Cortex of kidney (tissue), 1 donor: ENCODE measurements around the gene RAB9B.
"Not testable (repeated sequence)": the region's sequence is repeated elsewhere in the genome, so short reads cannot be mapped to it uniquely, and the experiment has no call there.

Source experiments
- DNase-seq: peaks from one replicate; lab custom pipeline; 2025; lab: John Stamatoyannopoulos, UW

The RAB9B gene, protein sequence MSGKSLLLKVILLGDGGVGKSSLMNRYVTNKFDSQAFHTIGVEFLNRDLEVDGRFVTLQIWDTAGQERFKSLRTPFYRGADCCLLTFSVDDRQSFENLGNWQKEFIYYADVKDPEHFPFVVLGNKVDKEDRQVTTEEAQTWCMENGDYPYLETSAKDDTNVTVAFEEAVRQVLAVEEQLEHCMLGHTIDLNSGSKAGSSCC

DNA sequence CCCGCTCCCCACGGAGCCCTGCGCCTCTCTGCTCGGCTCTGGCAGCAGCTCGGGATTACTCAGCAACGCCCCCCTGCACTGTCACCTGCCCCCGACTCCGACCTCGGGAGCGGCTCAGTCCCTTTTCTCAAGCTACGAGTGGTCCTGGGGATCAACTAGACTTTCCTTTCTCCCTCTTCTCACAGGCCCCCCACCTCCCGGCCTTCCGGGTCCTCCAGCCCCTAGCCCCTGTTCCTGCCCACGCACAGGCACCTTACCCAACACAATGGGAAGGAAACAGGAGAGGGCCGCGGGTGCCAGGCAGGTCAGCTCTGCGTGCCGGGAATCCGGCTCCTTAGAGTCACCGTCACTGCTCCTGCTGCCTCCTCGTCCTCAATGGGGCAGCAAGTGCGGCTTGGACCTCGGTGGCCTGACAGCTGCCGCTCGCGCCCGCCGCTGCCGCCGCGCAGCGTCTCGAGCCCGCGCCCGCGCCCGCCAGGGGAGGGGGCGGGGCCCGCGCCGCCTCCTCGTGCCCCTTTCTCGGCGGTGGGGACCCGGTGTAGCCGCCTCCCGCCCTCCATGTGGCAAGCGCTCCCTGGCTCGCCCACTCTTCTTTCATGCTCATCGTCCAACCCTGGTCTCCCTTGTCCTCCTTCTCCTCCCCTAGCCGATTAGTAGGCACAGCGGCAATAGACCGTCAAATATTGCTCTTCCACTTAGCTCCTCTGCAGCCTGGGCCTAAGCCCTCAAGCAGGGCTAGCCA, at the start of gene RAB9B:
Gene RAB9B, minus strand, starts transcription at position 455 of the 742 bp plus-strand sequence. CDS start 6,473 bp downstream, outside the sequence.
- peak; percentile 8 for DNase-seq

DNA sequence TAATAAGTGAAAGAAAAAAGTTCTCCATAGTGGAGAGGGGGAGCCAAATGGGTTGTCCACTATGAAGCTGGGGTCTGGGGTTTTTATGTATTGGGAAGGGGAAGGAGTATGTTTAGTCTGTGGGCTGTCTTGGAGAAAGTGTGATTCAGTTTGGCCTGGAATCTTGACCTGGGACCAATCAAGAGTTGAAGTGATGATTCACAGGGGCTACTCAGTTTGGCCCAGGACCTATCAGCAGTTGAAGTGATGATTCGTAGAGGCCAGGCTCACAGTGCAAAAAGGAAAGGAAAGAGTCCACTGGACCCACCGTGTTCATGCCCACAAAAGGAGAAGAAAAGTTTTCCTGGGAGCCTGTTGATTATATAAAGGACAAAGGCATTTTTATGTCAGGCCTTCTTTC, 47.3 kb upstream of the RAB9B start:
- DNase-seq, result no peak

DNA sequence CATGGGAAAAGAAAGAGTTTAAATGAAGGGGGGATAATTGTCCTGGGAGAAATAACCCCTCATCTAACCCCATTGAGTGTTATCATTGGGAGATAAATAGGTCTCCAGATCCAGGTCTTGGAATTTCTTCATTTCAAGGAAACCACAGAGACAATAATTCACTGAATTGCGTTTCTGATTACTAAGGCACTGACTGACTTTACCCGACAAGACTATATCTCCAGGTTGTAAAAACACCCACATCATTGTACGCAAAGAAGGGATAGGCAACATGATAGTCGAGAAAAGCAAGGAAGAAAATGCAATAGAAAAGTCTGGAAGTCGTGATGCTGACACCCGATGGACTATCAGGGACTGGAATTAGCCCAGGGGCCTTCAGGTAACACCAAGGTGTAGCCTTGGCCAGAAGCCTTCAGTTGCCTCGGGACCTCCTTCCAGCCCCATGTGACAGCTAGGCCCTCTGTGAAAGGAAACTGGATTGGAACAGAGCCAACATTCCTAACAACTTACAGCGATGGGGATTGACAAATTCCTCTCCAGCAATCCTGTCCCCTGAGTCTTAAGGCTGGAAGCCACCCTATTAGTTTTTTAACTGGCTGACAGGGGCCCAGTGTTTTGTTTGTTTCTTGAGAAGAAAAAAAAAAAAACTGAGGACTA, 46.5 kb upstream of the RAB9B start:
- DNase-seq, result no peak

DNA sequence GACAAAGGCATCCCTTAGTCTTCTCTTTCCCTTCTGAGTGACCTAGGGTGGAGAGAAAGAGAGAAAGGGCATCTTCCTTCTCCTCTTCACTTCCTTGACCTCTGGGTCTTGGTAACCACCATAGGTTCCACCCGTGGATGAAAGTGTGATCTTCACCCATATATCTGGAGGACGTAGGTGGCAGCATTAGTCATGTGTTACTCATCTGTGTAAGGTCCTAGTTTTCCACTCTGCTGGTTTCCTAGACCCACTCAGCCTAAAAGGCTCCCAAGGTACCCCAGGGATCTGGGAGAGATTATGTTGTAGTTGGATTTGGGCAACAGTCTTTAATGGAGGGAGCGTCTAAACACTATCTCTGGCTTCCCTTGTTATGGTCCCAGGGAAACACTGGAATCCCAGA, 45.5 kb upstream of the RAB9B start:
- DNase-seq, result no peak

- DNase-seq, result no peak
Observed at GRCh38 chrX:103864886-103865534, 33.0 kb upstream of the RAB9B start.

DNA sequence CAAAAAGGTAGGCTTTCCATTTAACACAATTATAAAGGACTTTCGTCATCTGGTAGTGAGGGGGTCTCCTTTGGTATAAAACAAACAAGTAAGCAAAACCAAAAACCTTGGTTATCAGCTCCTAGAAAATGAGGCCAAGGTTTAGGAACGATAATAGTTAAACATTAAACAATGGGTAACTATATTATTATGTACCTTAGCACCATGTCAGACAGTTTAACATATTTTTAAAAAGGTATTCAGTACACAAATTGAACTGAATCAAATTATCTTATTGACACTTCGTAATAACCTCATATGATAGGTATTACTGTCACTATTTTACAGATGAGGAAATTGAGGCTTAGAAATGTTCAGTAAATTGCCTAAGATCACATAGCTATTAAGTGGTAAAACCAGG, 32.1 kb upstream of the RAB9B start:
- no peak for DNase-seq

DNA sequence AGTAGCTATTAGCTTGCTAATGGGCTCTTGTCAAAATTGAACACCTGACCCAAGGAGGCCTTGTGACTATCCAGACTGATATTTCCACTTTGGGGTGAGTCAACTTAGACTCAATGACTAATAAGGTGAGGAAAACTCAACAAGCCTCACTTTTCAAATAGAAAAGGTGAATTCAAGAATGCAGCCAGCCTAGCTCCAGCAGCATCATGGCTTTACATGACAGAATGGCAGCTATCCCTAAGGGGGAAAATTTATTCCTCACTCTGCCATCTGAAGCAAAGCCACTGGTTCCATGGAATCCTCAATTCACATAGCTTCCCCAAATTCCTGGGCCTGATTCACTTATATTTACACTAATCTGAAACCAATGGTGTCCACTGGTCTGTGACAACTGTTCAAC, 29.1 kb upstream of the RAB9B start:
- DNase-seq, result no peak

DNA sequence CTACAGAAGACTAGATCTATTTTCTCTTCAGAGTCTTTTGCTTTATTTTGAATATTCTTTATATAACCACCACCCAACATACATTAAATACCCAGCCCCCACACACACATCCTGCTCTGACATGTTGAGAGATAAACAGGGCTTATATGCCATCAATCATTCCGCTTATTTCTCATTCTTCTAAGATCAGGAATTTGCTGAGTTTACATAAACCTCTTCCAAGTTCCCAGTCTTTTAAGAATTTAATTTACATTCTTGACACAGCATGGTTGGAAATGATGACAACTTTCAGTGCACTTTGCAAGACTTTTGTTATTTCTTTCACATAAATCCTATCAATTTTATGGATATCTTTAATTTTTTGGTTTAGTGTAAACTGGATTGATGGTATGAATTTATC, 17.5 kb upstream of the RAB9B start:
- no peak for DNase-seq

DNA sequence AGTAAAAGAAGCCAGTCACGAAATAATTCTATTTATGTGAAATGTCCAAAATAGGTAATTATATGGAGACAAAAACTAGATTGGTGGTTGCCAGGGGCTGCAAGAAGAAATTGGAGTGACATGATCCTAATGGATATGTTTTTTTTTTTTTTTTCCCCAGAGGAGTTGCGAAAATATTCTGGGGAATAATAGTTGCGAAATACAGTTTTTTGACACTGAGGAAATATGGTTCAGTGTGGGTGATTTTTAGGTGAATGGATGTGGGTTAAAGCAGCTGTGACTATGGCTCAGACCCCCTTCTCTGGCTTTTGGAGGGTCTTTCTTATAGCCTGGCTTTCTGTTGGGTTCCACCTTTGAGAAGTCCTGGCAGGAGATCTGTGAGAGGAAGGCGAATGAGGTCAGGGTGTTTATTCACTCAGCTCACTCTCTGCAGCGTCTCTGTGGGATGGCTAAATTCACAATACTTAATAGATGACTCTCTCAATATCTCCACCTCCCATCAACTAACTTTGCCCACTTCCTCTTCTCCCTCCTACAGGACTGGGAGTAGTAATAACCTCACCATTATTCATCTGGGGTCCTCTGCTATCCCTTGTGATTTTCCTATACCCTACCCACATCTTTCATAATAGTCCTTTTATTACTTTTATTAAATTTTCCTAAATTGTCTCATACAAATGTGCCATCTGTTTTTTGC, 15.3 kb upstream of the RAB9B start:
- no peak for DNase-seq

GRCh38 chrX:103846386-103846785, 14.3 kb upstream of the RAB9B start:
- no peak for DNase-seq

- no peak for DNase-seq
Observed at GRCh38 chrX:103845165-103845653, 13.2 kb upstream of the RAB9B start.

DNA sequence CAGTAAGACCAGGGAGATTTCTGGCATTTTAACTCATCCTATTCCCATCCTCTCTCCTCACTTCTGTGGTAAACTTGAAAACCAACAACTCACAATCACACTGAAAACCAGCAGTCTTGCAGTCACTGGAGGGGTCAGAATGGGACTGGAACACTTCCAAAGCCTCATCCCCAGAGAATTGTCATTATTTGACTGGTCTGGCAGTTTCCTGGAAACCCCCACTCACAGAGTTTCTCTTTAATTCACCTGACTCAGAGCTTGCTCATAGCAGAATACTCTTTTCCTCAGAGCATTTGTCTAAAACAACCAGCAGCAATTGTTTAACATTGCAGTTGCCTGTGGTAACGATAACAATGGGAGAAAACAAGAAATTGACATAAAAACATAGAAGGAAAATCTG, 7.3 kb upstream of the RAB9B start:
- no peak for DNase-seq

- no peak for DNase-seq
Observed at GRCh38 chrX:103831342-103831802, 685 bp downstream of the RAB9B start.

DNA sequence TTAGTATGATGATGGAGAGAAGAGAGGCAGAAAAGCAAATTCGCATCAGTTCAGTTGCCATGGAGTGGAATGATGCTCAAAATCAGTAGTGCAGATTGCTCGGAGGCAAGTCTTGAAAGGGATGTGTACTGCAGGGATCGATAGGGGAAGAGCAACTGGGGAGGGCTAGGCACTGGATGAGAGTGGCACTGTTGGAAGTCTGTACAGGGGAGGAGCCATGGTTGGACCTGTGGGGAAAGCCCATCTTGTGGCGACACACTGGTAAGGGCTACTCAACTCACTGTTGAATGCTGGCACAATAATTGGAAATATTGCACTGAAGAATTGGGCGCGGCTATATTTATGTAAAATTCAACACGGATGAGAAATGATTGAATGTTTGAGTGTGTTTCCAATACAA, 1.2 kb downstream of the RAB9B start:
- no peak for DNase-seq

GRCh38 chrX:103828529-103828928, 3.5 kb downstream of the RAB9B start:
- no peak for DNase-seq

DNA sequence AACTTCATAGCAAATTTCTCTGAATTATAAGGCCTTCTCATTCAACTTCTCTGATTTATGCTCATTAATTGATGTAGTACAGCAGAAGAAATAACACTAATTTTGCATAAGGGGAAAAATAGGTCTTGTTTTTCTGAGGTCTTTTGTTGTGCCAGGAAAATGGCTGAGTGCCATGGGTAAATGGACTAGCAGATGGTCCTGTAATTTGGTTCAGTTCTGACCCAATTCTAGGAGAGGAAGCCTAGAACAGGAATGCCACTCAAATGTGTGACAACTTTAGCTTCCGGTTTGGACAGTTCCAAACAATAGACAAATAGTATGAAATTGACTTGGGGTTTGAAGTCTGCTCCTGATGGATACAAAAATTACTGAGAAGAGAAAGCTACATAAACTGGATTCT, 6.2 kb downstream of the RAB9B start:
- DNase-seq, result no peak

DNA sequence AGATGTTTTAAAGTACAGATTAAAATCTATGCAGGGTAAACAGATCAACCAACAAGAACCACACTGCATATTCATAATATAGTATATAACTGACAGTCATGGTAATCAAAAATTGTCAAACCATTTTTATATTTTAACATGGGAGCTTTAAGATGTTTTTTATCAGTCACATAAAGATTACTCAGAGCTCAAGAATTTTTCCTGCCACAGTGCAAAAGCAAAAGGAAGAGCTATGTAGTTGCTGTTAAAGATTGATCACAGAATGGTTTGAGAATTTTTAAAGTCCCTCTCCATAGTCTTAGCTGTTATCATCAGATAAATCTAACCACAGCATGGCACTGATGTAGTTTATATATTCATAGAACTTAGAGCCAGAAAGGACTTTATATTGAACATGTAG, 8.5 kb downstream of the RAB9B start:
- DNase-seq, result no peak

- DNase-seq, result not testable (repeated sequence)
Observed at GRCh38 chrX:103820802-103821201, 11.3 kb downstream of the RAB9B start.

GRCh38 chrX:103818842-103819619, 13.0 kb downstream of the RAB9B start:
- DNase-seq, result no peak

DNA sequence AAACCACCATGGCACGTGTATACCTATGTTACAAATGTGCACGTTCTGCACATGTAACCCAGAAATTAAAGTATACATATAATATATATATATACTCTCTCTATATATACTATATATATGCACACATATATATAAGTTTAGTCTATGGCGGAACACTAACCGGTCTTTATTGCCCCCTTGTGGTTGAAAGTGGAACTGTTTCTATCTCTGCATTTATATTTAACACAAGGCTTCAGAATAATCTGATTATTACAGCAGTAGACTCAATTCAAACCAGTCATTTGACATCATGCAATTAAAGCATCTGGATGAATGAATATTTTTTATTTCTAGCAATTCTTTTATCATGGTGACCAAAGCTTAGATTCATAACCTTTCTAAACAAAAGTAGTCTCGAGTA, 14.6 kb downstream of the RAB9B start:
- DNase-seq, result no peak

- DNase-seq, result not testable (repeated sequence)
Observed at GRCh38 chrX:103817101-103817500, 15.0 kb downstream of the RAB9B start.
